ENCODE data around the gene PLAC8.
A peak's percentile ranks its signal among the peaks of the same experiment; 100 is the strongest.
"Not testable (repeated sequence)": the region's sequence is repeated elsewhere in the genome, so short reads cannot be mapped to it uniquely, and the experiment has no call there.

PLAC8 gene

DNA sequence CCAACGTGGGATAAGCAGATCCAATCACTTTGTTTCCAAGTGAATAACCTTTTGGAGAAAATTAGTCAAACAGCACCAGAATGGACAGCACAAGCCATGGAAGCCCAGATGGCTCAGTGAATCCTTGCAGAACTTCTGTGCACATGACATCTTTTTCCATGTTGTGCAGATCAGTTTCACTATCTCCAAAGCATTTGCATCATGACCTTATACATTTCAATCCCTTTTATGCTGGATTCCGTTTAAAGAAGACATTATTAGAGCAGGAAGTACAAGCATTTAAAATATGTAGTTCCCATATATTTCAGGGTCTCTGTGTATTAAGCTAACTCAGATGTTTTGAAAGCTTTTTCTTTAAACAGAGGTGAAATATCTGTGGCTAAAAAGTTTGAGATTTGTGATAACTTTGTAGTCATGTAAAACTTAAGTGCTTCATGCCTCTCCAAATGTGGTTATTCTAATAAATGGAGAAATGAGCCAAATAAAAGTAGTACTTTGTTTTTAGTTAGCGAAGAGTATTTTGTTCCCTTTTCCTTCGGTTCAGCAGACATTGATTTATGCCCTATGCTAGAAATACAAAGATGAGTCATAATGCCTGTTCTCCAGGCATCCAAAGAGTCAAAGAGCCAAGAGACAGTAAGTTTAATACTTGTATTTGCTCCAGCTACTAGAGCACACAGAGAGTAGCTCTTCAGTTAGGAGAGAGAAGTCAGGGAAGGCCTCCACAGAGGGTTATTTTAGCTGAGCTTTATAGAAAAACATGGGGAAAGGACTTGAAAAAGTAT, 39.0 kb downstream of the PLAC8 start:
- ChIA-PET POLR2A (no interaction called here), CTCF (interaction anchor here (1.0 to 3.7 kb wide), 17 partner anchors 9 to 382 kb away, joined by 3 to 29 read pairs (median 4); no protein-coding TSS in a partner anchor)
- TF ChIP-seq, protein P1, sequence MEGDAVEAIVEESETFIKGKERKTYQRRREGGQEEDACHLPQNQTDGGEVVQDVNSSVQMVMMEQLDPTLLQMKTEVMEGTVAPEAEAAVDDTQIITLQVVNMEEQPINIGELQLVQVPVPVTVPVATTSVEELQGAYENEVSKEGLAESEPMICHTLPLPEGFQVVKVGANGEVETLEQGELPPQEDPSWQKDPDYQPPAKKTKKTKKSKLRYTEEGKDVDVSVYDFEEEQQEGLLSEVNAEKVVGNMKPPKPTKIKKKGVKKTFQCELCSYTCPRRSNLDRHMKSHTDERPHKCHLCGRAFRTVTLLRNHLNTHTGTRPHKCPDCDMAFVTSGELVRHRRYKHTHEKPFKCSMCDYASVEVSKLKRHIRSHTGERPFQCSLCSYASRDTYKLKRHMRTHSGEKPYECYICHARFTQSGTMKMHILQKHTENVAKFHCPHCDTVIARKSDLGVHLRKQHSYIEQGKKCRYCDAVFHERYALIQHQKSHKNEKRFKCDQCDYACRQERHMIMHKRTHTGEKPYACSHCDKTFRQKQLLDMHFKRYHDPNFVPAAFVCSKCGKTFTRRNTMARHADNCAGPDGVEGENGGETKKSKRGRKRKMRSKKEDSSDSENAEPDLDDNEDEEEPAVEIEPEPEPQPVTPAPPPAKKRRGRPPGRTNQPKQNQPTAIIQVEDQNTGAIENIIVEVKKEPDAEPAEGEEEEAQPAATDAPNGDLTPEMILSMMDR (IDR thresholded peaks at IDR 0.05; ENCODE audit: control extremely low read depth, extremely low read depth, low read depth, missing control alignments), result no peak
- DNase-seq (ENCODE audit: extremely low spot score), result no peak

DNA sequence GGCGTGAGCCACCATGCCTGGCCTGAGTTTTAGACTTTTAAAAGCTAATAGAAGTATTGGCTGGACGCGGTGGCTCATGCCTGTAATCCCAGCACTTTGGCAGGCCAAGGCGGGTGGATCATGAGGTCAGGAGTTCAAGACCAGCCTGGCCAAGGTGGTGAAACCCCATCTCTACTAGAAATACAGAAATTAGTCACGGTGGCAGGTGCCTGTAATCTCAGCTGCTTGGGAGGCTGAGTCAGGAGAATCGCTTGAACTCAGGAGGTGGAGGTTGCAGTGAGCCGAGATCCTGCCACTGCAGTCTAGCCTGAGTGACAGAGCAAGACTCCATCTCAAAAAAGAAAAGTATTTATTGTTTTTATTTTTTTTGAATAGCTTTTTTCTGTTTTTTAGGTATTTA, 39.7 kb downstream of the PLAC8 start:
- POLR2A ChIA-PET; DNase-seq (ENCODE audit: extremely low spot score): not testable (repeated sequence)
- CTCF ChIA-PET, result interaction anchor here (0.8 to 3.7 kb wide), 24 partner anchors 8 to 382 kb away, joined by 3 to 29 read pairs (median 4); no protein-coding TSS in a partner anchor

DNA sequence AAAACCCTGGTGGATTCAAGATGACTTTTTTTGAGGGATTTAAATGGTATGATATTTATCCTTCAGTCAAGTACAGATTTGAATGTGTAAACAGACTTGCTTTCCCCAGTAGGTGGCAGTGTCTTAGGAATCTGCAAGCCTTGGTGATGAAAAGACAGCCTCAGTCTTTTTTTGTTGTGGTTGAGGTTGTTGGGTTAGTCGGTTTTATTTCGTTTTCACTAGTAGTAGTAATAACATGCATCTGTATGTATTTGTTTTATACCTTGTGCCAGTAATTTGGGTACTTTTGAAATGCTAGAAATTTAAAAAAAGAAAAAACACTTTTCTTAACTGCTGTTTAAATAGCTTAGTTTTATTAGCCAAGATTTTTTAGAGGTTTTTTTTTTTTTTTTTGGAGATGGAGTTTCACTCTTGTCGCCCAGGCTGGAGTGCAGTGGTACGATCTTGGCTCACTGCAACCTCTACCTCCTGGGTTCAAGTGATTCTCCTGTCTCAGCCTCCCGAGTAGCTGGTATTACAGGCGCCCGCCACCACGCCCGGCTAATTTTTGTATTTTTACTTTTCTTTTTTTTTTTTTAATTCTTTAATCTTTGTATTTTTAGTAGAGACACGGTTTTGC, 40.3 kb downstream of the PLAC8 start:
- DNase-seq (ENCODE audit: extremely low spot score), result peak; percentile 80
- CTCF ChIA-PET, result interaction anchor here (0.8 to 3.7 kb wide), 23 partner anchors 9 to 383 kb away, joined by 3 to 29 read pairs (median 4); no protein-coding TSS in a partner anchor
- TF ChIP-seq, protein P1 (IDR thresholded peaks at IDR 0.05; ENCODE audit: control extremely low read depth, extremely low read depth, low read depth, missing control alignments), result peak; percentile 61
- POLR2A ChIA-PET, result no interaction called here

DNA sequence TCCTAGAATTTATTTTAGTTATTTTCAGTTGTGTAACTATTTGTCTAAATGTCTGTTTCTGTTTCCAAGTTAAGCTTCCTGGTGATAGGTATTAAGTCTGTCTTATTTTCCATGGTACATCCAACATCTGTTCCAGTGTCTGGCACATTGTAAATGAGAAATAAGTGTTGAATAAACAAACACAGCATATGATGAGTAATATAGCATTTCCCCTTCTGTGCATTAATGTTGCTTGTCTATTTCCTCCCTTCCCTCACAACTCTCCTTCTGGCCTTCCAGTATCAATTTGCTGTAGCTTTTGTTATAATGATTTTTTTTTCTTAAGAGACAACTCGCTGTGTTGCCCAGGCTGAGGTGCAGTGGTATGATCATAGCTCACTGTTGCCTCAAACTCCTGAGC, 43.4 kb downstream of the PLAC8 start:
- no peak for DNase-seq (ENCODE audit: extremely low spot score)
- TF ChIP-seq, protein P1 (IDR thresholded peaks at IDR 0.05; ENCODE audit: control extremely low read depth, extremely low read depth, low read depth, missing control alignments), result no peak
- POLR2A ChIA-PET, result interaction anchor here (0.6 kb wide), 1 partner anchor 204 kb away, joined by 3 read pairs; no protein-coding TSS in a partner anchor
- CTCF ChIA-PET, result interaction anchor here (0.9 to 3.7 kb wide), 8 partner anchors 16 to 320 kb away, joined by 3 to 10 read pairs (median 5); no protein-coding TSS in a partner anchor

DNA sequence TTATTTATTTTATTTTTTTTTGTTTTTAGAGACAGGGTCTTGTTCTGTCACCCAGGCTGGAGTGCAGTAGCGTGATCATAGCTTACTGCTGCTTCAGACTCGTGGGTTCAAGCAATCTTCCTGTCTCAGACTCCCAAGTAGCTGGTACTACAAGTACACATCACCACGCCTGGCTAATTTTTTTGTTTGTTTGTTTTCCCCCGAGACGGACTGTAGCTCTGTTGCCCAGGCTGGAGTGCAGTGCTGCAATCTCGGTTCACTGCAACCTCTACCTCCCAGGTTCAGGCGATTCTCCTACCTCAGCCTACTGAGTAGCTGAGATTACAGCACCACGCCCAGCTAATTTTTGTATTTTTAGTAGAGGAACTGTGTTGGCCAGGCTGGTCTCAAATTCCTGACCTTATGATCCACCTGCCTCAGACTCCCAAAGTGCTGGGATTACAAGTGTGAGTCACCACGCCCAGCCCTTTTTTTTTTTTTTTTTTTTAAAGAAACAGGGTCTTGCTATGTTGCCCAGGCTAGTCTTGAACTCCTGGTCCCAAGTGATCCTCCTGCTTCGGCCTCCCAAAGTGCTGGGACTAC, 47.4 kb downstream of the PLAC8 start:
- POLR2A ChIA-PET, result no interaction called here
- CTCF ChIA-PET, result interaction anchor here (0.7 to 1.7 kb wide), 3 partner anchors 8 to 215 kb away, joined by 3 to 4 read pairs (median 3); no protein-coding TSS in a partner anchor
- DNase-seq (ENCODE audit: extremely low spot score), result no peak
- TF ChIP-seq, protein P1 (IDR thresholded peaks at IDR 0.05; ENCODE audit: control extremely low read depth, extremely low read depth, low read depth, missing control alignments), result no peak

DNA sequence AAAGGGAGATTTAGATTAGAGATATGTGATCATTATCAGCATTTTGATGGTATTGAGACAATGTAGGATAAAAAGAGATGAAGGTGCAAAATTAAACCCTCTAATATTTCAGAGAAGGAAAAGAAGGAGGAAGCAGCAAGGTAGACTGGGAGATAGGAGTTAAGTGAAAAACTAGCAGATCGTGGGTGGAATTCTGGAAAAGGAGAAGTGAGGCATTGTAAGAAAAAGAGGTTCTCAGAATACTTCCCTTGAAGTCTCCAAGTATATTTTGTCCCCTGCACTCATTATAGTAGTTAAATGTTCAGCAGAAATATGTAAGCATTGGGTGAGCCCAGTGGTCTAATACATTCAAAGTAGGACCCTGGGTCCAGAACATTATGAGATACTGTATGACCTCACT, 49.3 kb downstream of the PLAC8 start:
- TF ChIP-seq, protein P1 (IDR thresholded peaks at IDR 0.05; ENCODE audit: control extremely low read depth, extremely low read depth, low read depth, missing control alignments), result no peak
- CTCF ChIA-PET, result interaction anchor here (1.7 kb wide), 1 partner anchor 26 kb away, joined by 3 read pairs; no protein-coding TSS in a partner anchor
- DNase-seq (ENCODE audit: extremely low spot score), result no peak
- POLR2A ChIA-PET, result no interaction called here

All from GM10248 (cell line).